Upper lobe of left lung (tissue), 4 donors: ENCODE measurements around the gene ATP9A.

Experiments
- CTCF ChIP-seq, 6 experiments: fragments of 450-650 bp in 4 of 6; fragments of 200-600 bp in 2 of 6; sonication (generic) in 2 of 6; IDR thresholded peaks; one replicate each; pipeline ENCODE4 v1.5.1; 2016 to 2019; ENCODE audit warnings: antibody characterized with exemption in 6 of 6
- POLR2A ChIP-seq, 4 donors: fragments of 450-650 bp; IDR thresholded peaks; one replicate each; pipeline ENCODE4 v1.5.1; 2016 to 2017; ENCODE audit warnings: antibody characterized with exemption in 4 of 4, mild to moderate bottlenecking in 2 of 4

- TF ChIP-seq CTCF (IDR thresholded peaks at IDR 0.05), result no peak
- no peak for TF ChIP-seq POLR2A (IDR thresholded peaks at IDR 0.05)
Observed at GRCh38 chr20:51608061-51608460, 160.1 kb downstream of the ATP9A start.
